Breast epithelium (tissue), 4 donors: ENCODE data around the gene ZIC4. TPM values are rescaled to one million over a fixed set of nuclear protein-coding genes. Genes with fewer than 3 reads are reported as not detected.

ENCODE experiments used
- DNase-seq, 2 donors: peaks; one replicate each; pipeline ENCODE4 v3.0.0-alpha.2; 2019; ENCODE audit warnings: low spot score in 2 of 2
- H3K27ac ChIP-seq, 2 donors: fragments of 200-600 bp; sonication (generic) in 1 of 2; one replicate each; pipeline ENCODE4 v1.5.1; 2016 to 2019; ENCODE audit warnings: mild to moderate bottlenecking in 1 of 2
- H3K27me3 ChIP-seq, 2 donors: fragments of 200-600 bp; sonication (generic) in 1 of 2; one replicate each; pipeline versions ENCODE4 v1.5.1 to v1.6.0; 2017 to 2019; ENCODE audit warnings: control low read depth in 1 of 2, mild to moderate bottlenecking in 1 of 2
- H3K36me3 ChIP-seq: fragments of 200-600 bp; one replicate; pipeline ENCODE4 v1.5.1; 2019
- H3K4me1 ChIP-seq, 2 donors: fragments of 200-600 bp; sonication (generic); one replicate each; pipeline ENCODE4 v1.5.1; 2016 to 2019; ENCODE audit warnings: control low read depth in 1 of 2
- H3K4me3 ChIP-seq, 3 donors: fragments of 200-600 bp; sonication (generic); 1 replicate in 2 of 3; 2 replicates in 1 of 3; pipeline ENCODE4 v1.5.1; 2016 to 2019; ENCODE audit warnings: mild to moderate bottlenecking in 3 of 3, moderate library complexity in 2 of 3
- H3K9me3 ChIP-seq, 2 donors: fragments of 200-600 bp; sonication (generic) in 1 of 2; one replicate each; pipeline ENCODE4 v1.5.1; 2016 to 2019; ENCODE audit warnings: control low read depth in 1 of 2
- POLR2A ChIP-seq: fragments of 450-650 bp; IDR thresholded peaks from one replicate; pipeline ENCODE4 v1.6.1; 2016; ENCODE audit warnings: antibody characterized with exemption, mild to moderate bottlenecking, moderate library complexity
- POLR2AphosphoS5 ChIP-seq, 3 donors: sonication (generic); formaldehyde crosslinking; IDR thresholded peaks; one replicate each; pipeline ENCODE4 v1.6.1; 2017; ENCODE audit warnings: antibody characterized with exemption in 3 of 3
- intact Hi-C: fragments of 100-400 bp; cut with DNase I; formaldehyde crosslinking; loops from one replicate; pipeline ENCODE4 v1.15.1; 2023; ENCODE audit warnings: low total_unique reads
- total RNA-seq, 3 donors: library from RNA; depleted of rRNA; stranded (reverse); fragments of >200 nt; gene quantifications; one replicate each; pipeline ENCODE4 v1.1.0, GENCODE V29; 2016
- TF ChIP-seq, protein P1 (sequence below), 3 donors: fragments of 450-650 bp; IDR thresholded peaks; one replicate each; pipeline ENCODE4 v1.5.1; 2016 to 2017; ENCODE audit warnings: antibody characterized with exemption in 3 of 3, mild to moderate bottlenecking in 3 of 3, moderate library complexity in 3 of 3

Gene ZIC4
- total RNA-seq, 3 donors from 2014 or later: under 0.01 to 0.15 TPM; not detected in 1

DNA sequence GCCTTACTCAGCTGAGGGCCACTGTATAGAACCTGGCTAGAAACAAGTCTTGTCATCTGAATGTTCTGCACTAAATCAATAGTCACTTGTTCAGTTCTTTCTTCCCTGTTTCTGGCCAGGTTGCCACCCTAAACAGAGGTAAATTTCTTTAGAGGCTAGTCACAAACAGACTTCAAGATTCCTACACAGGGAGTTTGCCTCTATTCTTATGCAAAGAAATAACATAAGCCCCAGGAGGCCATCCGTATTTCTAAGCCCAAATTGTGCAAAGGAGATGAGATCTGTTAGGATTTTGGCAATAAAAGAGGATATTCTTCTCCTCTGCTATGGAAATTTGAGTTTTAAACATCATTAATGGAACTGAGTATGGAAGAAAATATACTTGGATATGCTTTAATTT, 4.9 kb downstream of the ZIC4 start:
- TF ChIP-seq, protein P1, sequence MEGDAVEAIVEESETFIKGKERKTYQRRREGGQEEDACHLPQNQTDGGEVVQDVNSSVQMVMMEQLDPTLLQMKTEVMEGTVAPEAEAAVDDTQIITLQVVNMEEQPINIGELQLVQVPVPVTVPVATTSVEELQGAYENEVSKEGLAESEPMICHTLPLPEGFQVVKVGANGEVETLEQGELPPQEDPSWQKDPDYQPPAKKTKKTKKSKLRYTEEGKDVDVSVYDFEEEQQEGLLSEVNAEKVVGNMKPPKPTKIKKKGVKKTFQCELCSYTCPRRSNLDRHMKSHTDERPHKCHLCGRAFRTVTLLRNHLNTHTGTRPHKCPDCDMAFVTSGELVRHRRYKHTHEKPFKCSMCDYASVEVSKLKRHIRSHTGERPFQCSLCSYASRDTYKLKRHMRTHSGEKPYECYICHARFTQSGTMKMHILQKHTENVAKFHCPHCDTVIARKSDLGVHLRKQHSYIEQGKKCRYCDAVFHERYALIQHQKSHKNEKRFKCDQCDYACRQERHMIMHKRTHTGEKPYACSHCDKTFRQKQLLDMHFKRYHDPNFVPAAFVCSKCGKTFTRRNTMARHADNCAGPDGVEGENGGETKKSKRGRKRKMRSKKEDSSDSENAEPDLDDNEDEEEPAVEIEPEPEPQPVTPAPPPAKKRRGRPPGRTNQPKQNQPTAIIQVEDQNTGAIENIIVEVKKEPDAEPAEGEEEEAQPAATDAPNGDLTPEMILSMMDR (IDR thresholded peaks at IDR 0.05): no peak
- TF ChIP-seq POLR2A: no peak
- TF ChIP-seq POLR2AphosphoS5 (IDR thresholded peaks at IDR 0.05): no peak
- Histone ChIP-seq H3K27ac (no peak overlapping the region), H3K4me1 (no peaks in the 10 kb centered on the region), H3K27me3 (peaks cover 4 to 92% of the 10 kb centered on the region in 2 donors), H3K36me3 (no peaks in the 10 kb centered on the region), H3K9me3 (no peaks in the 10 kb centered on the region), H3K4me3 (no peak overlapping the region)
- no peak for DNase-seq
- intact Hi-C loops: no loop called here

DNA sequence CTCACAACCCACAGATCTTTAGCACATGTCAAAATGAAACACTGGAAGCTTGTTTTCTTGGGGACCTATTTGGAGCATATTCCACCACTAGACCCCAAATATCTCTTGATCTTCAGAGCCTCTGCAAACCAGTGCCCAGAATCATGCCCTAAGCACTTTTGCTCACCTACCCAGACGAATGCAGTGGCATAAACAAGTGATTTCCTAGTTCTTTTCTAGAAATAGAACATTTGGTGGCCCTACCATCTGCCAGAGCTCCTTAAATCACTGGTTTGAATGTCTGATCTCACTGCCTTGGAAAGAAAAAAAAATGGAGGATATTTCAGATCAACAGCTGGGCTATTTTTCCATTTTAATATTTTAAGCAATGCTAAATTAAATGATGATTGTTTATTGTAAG, 5.3 kb downstream of the ZIC4 start:
- no peak overlapping the region for H3K4me3 ChIP-seq
- no peak overlapping the region for H3K27ac ChIP-seq
- no peaks in the 10 kb centered on the region for H3K36me3 ChIP-seq
- intact Hi-C loops: no loop called here
- no peak for DNase-seq
- peaks cover 4 to 92% of the 10 kb centered on the region in 2 donors for H3K27me3 ChIP-seq
- no peak for TF ChIP-seq POLR2AphosphoS5 (IDR thresholded peaks at IDR 0.05)
- no peak for TF ChIP-seq POLR2A
- TF ChIP-seq, protein P1 (IDR thresholded peaks at IDR 0.05): no peak
- no peaks in the 10 kb centered on the region for H3K4me1 ChIP-seq
- no peaks in the 10 kb centered on the region for H3K9me3 ChIP-seq

DNA sequence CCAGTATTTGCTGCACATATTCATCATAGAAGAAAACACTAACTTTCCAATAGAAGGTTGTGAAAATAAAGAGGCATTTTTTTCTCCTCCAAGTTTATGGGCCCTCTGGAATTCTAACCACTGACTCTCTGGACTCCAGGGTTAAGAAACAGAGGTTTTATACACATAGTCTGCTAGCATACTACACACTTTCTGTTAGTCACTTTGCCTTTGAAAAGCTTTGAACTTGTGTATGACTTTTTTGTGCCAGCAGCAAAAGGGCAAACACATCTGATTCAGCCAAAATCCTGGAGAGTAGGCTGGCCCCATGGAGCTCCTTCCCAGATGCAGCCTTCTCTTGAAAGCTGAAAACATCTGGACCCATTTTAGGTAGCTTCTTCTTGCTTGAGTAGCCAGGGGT, 6.2 kb downstream of the ZIC4 start:
- H3K4me3 ChIP-seq: no peak overlapping the region
- intact Hi-C loops: no loop called here
- H3K4me1 ChIP-seq: no peaks in the 10 kb centered on the region
- no peaks in the 10 kb centered on the region for H3K9me3 ChIP-seq
- no peak for DNase-seq
- no peak overlapping the region for H3K27ac ChIP-seq
- TF ChIP-seq, protein P1 (IDR thresholded peaks at IDR 0.05): no peak
- TF ChIP-seq POLR2A: no peak
- no peak for TF ChIP-seq POLR2AphosphoS5 (IDR thresholded peaks at IDR 0.05)
- peaks cover 0 to 92% of the 10 kb centered on the region in 2 donors for H3K27me3 ChIP-seq
- no peaks in the 10 kb centered on the region for H3K36me3 ChIP-seq

DNA sequence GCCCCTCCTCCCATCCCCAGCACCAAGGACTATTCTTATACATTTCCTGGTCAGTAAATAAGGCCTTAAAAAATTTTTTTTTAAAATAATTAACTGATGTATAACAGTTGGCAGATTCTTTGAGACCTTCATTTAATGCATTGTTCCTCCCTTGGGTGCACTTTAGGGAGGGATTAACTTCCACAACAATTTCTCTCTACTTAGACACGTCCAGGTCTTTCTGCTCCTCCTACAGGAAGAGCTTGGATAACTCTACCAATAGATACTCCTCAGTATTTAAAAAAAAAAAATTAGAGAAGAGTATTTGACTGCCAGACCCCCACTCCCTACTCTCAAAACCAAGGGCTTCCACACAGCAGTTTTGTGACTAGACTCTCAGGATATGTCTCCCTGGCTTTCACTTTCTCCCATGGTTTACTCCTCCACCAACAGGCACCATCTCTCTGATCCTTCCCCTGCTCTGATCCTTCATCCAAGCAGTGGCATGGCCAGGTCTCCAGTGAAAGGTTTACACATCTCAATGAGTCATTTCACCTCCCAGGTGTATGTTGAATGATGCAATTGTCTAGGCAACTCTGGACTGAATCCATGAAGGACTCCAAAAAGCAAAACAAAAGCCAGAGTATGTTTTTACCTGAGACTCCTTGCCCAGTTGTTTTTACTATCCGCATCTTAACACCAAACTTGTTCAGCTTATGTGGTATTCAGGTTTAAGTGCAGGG, 7.4 kb downstream of the ZIC4 start:
- H3K36me3 ChIP-seq: no peaks in the 10 kb centered on the region
- no peak overlapping the region for H3K27ac ChIP-seq
- no peak for TF ChIP-seq POLR2AphosphoS5 (IDR thresholded peaks at IDR 0.05)
- H3K4me1 ChIP-seq: no peaks in the 10 kb centered on the region
- peaks cover 0 to 92% of the 10 kb centered on the region in 2 donors for H3K27me3 ChIP-seq
- H3K4me3 ChIP-seq: no peak overlapping the region
- H3K9me3 ChIP-seq: no peaks in the 10 kb centered on the region
- no peak for DNase-seq
- intact Hi-C loops: no loop called here

DNA sequence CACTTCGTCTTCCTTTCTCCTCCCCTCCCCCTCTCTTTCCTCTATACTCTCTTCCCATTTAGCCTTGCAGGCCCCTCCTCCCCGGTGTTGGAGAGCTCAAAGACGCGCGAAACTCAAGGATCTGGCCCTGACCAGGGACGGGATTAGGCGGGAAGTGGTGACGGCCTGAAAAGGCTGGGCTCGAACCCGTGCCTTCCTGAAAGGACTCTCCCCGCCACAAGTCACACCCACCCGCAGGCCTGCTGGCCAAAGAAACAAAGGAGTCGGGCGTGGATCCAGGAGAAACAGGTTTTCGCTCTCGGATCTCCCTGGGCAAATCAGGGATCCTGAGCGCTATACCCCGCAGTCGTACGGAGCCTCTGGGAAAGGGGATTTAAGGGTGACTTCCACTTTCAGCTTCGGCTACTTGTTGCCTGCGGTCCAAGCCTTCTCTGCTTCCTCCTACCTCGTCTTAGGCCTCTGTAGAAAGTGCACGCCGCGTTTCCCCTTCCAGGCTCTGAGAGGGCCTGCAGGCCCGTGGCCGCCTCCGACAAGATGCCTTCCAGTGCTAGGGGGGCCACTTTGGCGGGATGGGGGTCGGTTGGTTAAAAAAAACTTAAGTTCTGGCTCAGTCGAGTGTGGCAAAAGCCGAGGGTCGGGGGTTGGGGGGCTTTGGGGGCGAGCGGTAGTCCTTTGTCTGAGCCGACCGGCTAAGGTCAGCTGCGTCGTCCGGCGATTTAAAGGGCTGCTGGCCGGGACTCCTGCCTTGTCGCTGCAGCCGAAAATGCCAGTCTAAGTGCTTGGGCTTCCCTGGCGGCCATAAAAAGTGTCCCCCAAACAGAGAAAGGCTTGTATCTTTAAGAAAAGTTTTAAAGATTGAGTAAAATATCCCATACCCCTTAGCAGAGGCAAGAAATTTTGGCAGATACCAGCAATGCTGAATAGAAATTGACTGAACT, 8.2 kb downstream of the ZIC4 start:
- Histone ChIP-seq H3K4me3 (peak overlapping the region in 1 of 3 donors; percentile 15), H3K4me1 (no peaks in the 10 kb centered on the region), H3K36me3 (no peaks in the 10 kb centered on the region), H3K9me3 (no peaks in the 10 kb centered on the region), H3K27me3 (peaks cover 0 to 92% of the 10 kb centered on the region in 2 donors), H3K27ac (no peak overlapping the region)
- no peak for TF ChIP-seq POLR2A
- intact Hi-C loops: no loop called here
- DNase-seq: no peak
